HEK293 (cell line): ENCODE measurements around the gene CTAGE1.

ENCODE experiments used
- CTCF ChIA-PET: fragments of 350-600 bp; formaldehyde crosslinking; extraction: SDS; loops from one replicate; lab custom pipeline; 2021; ENCODE audit warnings: antibody characterized with exemption; lab: Yijun Ruan, JAX
- POLR2A ChIA-PET: fragments of 300-600 bp; formaldehyde crosslinking; extraction: SDS; loops from one replicate; lab custom pipeline; 2020; ENCODE audit warnings: antibody characterized with exemption, inconsistent platforms; lab: Yijun Ruan, JAX
- H3K27ac ChIP-seq: fragments of 200-500 bp; sonication (Bioruptor generic); 2 replicates; pipeline ENCODE4 v1.5.1; 2014; ENCODE audit warnings: low read depth, low read length, control low read depth, inconsistent platforms; ENCODE audit errors: extremely low read depth
- H3K36me3 ChIP-seq, 2 experiments: fragments of 200-500 bp in 1 of 2; sonication (Bioruptor generic) in 1 of 2; 1 replicate in 1 of 2; 2 replicates in 1 of 2; pipeline ENCODE4 v1.5.1; 2014 to 2017; ENCODE audit warnings: inconsistent platforms in 2 of 2, low read length in 2 of 2; ENCODE audit not compliant: control insufficient read depth in 2 of 2, insufficient read depth in 1 of 2
- H3K4me1 ChIP-seq: fragments of 200-500 bp; sonication (Bioruptor generic); 2 replicates; pipeline ENCODE4 v1.5.1; 2014; ENCODE audit warnings: mild to moderate bottlenecking, low read length, inconsistent platforms; ENCODE audit not compliant: control insufficient read depth, insufficient read depth
- H3K4me3 ChIP-seq: 2 replicates; pipeline ENCODE4 v1.5.1; 2011; ENCODE audit warnings: low read depth, mild to moderate bottlenecking, control low read depth, low read length, moderate library complexity
- H3K9me3 ChIP-seq: fragments of 200-500 bp; sonication (Bioruptor generic); 2 replicates; pipeline ENCODE4 v1.5.1; 2014; ENCODE audit warnings: low read depth, low read length, inconsistent platforms; ENCODE audit not compliant: control insufficient read depth, insufficient read depth
- BCL11A ChIP-seq: fragments of 450-650 bp; formaldehyde crosslinking; IDR thresholded peaks from 2 replicates; pipeline ENCODE4 v1.5.1; 2016; ENCODE audit warnings: low read depth, missing biosample characterization, missing genetic modification characterization
- GLI4 ChIP-seq: fragments of 450-650 bp; formaldehyde crosslinking; IDR thresholded peaks from 2 replicates; pipeline ENCODE4 v1.5.1; 2016; ENCODE audit warnings: missing biosample characterization, missing genetic modification characterization
- MEIS1 ChIP-seq: sonication (generic); formaldehyde crosslinking; IDR thresholded peaks from 2 replicates; pipeline ENCODE4 v1.8.1; 2022; ENCODE audit warnings: missing genetic modification reagents, mild to moderate bottlenecking, borderline replicate concordance
- OSR2 ChIP-seq: fragments of 450-650 bp; formaldehyde crosslinking; IDR thresholded peaks from 2 replicates; pipeline ENCODE4 v1.5.1; 2016; ENCODE audit warnings: missing biosample characterization, missing genetic modification characterization
- ZBTB17 ChIP-seq: fragments of 450-650 bp; formaldehyde crosslinking; IDR thresholded peaks from 2 replicates; pipeline ENCODE4 v1.5.1; 2016; ENCODE audit warnings: missing biosample characterization, missing genetic modification characterization
- ZFHX2 ChIP-seq: fragments of 450-650 bp; formaldehyde crosslinking; conservative IDR thresholded peaks from 2 replicates; pipeline ENCODE4 v1.5.1; 2016; ENCODE audit warnings: missing biosample characterization, missing genetic modification characterization
- ZNF138 ChIP-seq: fragments of 450-650 bp; formaldehyde crosslinking; IDR thresholded peaks from 2 replicates; pipeline ENCODE4 v1.5.1; 2016; ENCODE audit warnings: missing biosample characterization, missing genetic modification characterization, borderline replicate concordance
- ZNF140 ChIP-seq: fragments of 450-650 bp; formaldehyde crosslinking; IDR thresholded peaks from 2 replicates; pipeline ENCODE4 v1.5.1; 2016; ENCODE audit warnings: missing biosample characterization, missing genetic modification characterization
- ZNF341 ChIP-seq: fragments of 450-650 bp; formaldehyde crosslinking; IDR thresholded peaks from 2 replicates; pipeline ENCODE4; 2016; ENCODE audit warnings: low read depth, missing biosample characterization, missing genetic modification characterization
- ZNF354C ChIP-seq: fragments of 450-650 bp; formaldehyde crosslinking; IDR thresholded peaks from 2 replicates; pipeline ENCODE4 v1.5.1; 2016; ENCODE audit warnings: missing biosample characterization, missing genetic modification characterization, low read depth, borderline replicate concordance
- ZNF433 ChIP-seq: fragments of 450-650 bp; formaldehyde crosslinking; IDR thresholded peaks from 2 replicates; pipeline ENCODE4 v1.5.1; 2016; ENCODE audit warnings: missing biosample characterization, missing genetic modification characterization, low read depth
- ZNF510 ChIP-seq: fragments of 450-650 bp; formaldehyde crosslinking; IDR thresholded peaks from 2 replicates; pipeline ENCODE4 v1.5.1; 2018; ENCODE audit warnings: mild to moderate bottlenecking, missing genetic modification characterization, missing biosample characterization; ENCODE audit not compliant: insufficient replicate concordance
- ZNF518A ChIP-seq: fragments of 450-650 bp; formaldehyde crosslinking; conservative IDR thresholded peaks from 2 replicates; pipeline ENCODE4 v1.5.1; 2016; ENCODE audit warnings: low read depth, missing biosample characterization, missing genetic modification characterization
- ZNF548 ChIP-seq: fragments of 450-650 bp; formaldehyde crosslinking; IDR thresholded peaks from 2 replicates; pipeline ENCODE4 v1.5.1; 2016; ENCODE audit warnings: missing biosample characterization, missing genetic modification characterization
- ZNF549 ChIP-seq: fragments of 450-650 bp; IDR thresholded peaks from 2 replicates; pipeline ENCODE4 v1.5.1; 2018; ENCODE audit warnings: missing biosample characterization, missing genetic modification characterization, mild to moderate bottlenecking, inconsistent platforms, moderate library complexity
- ZNF623 ChIP-seq: fragments of 450-650 bp; formaldehyde crosslinking; IDR thresholded peaks from 2 replicates; pipeline ENCODE4 v1.5.1; 2016; ENCODE audit warnings: missing biosample characterization, missing genetic modification characterization
- ZNF670 ChIP-seq: fragments of 450-650 bp; formaldehyde crosslinking; IDR thresholded peaks from 2 replicates; pipeline ENCODE4 v1.5.1; 2016; ENCODE audit warnings: missing biosample characterization, missing genetic modification characterization, low read depth
- ZNF707 ChIP-seq: fragments of 450-650 bp; formaldehyde crosslinking; IDR thresholded peaks from 2 replicates; pipeline ENCODE4 v1.5.1; 2016; ENCODE audit warnings: missing biosample characterization, missing genetic modification characterization
- ZNF76 ChIP-seq: fragments of 450-650 bp; formaldehyde crosslinking; IDR thresholded peaks from 2 replicates; pipeline ENCODE4; 2016; ENCODE audit warnings: low read depth, missing biosample characterization, missing genetic modification characterization, borderline replicate concordance
- ZNF830 ChIP-seq: fragments of 450-650 bp; IDR thresholded peaks from 2 replicates; pipeline ENCODE4 v1.5.0; 2018; ENCODE audit warnings: missing biosample characterization, missing genetic modification characterization, low read depth, mild to moderate bottlenecking, moderate library complexity
- ZSCAN16 ChIP-seq: fragments of 450-650 bp; formaldehyde crosslinking; IDR thresholded peaks from 2 replicates; pipeline ENCODE4 v1.5.1; 2016; ENCODE audit warnings: missing biosample characterization, missing genetic modification characterization
- TF ChIP-seq, protein P1 (sequence below): fragments of 450-650 bp; formaldehyde crosslinking; IDR thresholded peaks from 2 replicates; pipeline ENCODE4 v1.5.1; 2017; ENCODE audit warnings: missing biosample characterization, missing genetic modification characterization
- TF ChIP-seq, protein P2 (sequence below): fragments of 450-650 bp; formaldehyde crosslinking; IDR thresholded peaks from 2 replicates; pipeline ENCODE4 v1.5.1; 2016; ENCODE audit warnings: missing biosample characterization, missing genetic modification characterization
- TF ChIP-seq, protein P3 (sequence below): fragments of 450-650 bp; formaldehyde crosslinking; IDR thresholded peaks from 2 replicates; pipeline ENCODE4 v1.5.1; 2016; ENCODE audit warnings: missing biosample characterization, missing genetic modification characterization

CTAGE1 gene

DNA sequence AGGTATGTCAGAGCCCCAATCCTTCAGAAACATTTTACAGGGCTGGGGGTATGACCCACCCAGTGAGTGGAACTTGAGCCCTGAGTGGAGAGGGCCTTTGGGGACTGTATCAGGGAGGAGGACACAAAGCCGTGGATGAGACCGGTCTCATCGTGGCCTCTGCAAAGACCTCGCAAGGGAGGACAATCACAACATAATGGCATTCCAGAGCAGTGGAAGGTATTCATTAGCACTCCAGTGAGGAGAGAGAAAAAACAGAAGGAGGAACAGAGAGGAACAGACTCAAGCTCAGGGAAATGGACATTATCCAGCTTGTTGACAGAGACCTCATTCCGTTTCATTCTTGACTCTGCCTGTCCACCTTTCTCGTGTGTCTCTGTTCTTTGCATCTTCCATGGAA, 38.8 kb upstream of the CTAGE1 start (continued):
- TF ChIP-seq, protein P1, sequence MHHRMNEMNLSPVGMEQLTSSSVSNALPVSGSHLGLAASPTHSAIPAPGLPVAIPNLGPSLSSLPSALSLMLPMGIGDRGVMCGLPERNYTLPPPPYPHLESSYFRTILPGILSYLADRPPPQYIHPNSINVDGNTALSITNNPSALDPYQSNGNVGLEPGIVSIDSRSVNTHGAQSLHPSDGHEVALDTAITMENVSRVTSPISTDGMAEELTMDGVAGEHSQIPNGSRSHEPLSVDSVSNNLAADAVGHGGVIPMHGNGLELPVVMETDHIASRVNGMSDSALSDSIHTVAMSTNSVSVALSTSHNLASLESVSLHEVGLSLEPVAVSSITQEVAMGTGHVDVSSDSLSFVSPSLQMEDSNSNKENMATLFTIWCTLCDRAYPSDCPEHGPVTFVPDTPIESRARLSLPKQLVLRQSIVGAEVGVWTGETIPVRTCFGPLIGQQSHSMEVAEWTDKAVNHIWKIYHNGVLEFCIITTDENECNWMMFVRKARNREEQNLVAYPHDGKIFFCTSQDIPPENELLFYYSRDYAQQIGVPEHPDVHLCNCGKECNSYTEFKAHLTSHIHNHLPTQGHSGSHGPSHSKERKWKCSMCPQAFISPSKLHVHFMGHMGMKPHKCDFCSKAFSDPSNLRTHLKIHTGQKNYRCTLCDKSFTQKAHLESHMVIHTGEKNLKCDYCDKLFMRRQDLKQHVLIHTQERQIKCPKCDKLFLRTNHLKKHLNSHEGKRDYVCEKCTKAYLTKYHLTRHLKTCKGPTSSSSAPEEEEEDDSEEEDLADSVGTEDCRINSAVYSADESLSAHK (tag by site-specific recombination) = no peak
- TF ChIP-seq GLI4 (tag by site-specific recombination) (no peak), ZNF548 (no peak), ZSCAN16 (tag by site-specific recombination) (no peak), ZNF341 (no peak), ZNF140 (tag by site-specific recombination) (no peak), MEIS1 (CRISPR knock-in tag) (no peak), ZNF707 (tag by site-specific recombination) (no peak), ZNF510 (tag by site-specific recombination) (no peak), ZNF76 (no peak)

DNA sequence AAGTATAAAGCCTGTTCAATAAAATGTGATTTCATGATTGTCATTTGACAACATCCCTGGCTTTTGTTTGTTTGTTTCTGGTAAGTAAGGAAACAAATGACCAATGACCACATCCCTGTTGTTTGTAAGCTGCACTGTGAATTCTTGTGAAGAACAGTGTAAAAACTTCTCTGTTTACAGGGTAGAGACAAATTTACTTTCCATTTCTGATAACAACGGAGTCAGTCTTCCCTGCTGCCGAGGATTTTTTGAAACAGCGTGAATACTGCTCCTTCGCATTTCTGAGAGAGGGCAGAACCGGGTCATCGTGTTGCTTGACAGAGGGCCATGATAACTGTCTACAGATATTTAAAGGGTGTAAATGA, 38.4 kb upstream of the CTAGE1 start:
- CTCF ChIA-PET = no interaction called here
- H3K27ac ChIP-seq = no peak overlapping the region
- no peak for TF ChIP-seq ZNF354C (tag by site-specific recombination)
- TF ChIP-seq ZNF623 (tag by site-specific recombination) = no peak
- no peak for TF ChIP-seq ZNF433 (tag by site-specific recombination)
- TF ChIP-seq ZFHX2 = no peak
- TF ChIP-seq ZBTB17 = no peak
- TF ChIP-seq, protein P2, sequence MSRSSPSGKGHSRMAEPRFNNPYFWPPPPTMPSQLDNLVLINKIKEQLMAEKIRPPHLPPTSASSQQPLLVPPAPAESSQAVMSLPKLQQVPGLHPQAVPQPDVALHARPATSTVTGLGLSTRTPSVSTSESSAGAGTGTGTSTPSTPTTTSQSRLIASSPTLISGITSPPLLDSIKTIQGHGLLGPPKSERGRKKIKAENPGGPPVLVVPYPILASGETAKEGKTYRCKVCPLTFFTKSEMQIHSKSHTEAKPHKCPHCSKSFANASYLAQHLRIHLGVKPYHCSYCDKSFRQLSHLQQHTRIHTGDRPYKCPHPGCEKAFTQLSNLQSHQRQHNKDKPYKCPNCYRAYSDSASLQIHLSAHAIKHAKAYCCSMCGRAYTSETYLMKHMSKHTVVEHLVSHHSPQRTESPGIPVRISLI = no peak
- no peak for TF ChIP-seq ZNF138 (tag by site-specific recombination)
- no peak for TF ChIP-seq ZNF830 (tag by site-specific recombination)
- TF ChIP-seq ZNF549 (tag by site-specific recombination) = no peak
- TF ChIP-seq MEIS1 (CRISPR knock-in tag) = no peak
- TF ChIP-seq, protein P3, sequence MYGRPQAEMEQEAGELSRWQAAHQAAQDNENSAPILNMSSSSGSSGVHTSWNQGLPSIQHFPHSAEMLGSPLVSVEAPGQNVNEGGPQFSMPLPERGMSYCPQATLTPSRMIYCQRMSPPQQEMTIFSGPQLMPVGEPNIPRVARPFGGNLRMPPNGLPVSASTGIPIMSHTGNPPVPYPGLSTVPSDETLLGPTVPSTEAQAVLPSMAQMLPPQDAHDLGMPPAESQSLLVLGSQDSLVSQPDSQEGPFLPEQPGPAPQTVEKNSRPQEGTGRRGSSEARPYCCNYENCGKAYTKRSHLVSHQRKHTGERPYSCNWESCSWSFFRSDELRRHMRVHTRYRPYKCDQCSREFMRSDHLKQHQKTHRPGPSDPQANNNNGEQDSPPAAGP (tag by site-specific recombination) = no peak
- no peak for TF ChIP-seq BCL11A (tag by site-specific recombination)
- no peak for TF ChIP-seq ZNF518A (tag by site-specific recombination)
- TF ChIP-seq ZNF670 (tag by site-specific recombination) = no peak
- no peak for TF ChIP-seq OSR2 (tag by site-specific recombination)
- no peaks in the 10 kb centered on the region for H3K9me3 ChIP-seq
- no peak overlapping the region for H3K4me3 ChIP-seq
- no peaks in the 10 kb centered on the region for H3K36me3 ChIP-seq
- no peaks in the 10 kb centered on the region for H3K4me1 ChIP-seq
- POLR2A ChIA-PET = no interaction called here
